ENCODE data around the gene TMCO4. TPM values are rescaled to one million over a fixed set of nuclear protein-coding genes. Genes with fewer than 3 reads are reported as not detected.

The TMCO4 gene
- total RNA-seq, 4 donors from 2014 or later, result 16.1 to 36.2 (median 26.9) TPM

- peak; percentile 93 for DNase-seq
- no peaks in the 10 kb centered on the region for H3K27me3 ChIP-seq
- TF ChIP-seq EP300 (IDR thresholded peaks at IDR 0.05; ENCODE audit: low read depth) (no peak), CTCF (IDR thresholded peaks at IDR 0.05) (peak; percentile 67 to 85 (median 84)), POLR2AphosphoS5 (IDR thresholded peaks at IDR 0.05) (no peak)
- intact Hi-C loops (cut with DNase I; ENCODE audit: low total_unique reads), result no loop called here
- H3K4me3 ChIP-seq, result no peak overlapping the region
- no peak overlapping the region for H3K27ac ChIP-seq
- in situ Hi-C loops (cut with MboI; ENCODE audit: low pct_ligation_motif_present in 1 of 4, low pct_unique_long_range_greater_than_20kb in 1 of 4, low sequenced_read_pairs in 3 of 4), result no loop called here
- no peaks in the 10 kb centered on the region for H3K9me3 ChIP-seq
- peaks cover 0 to 6% (median 0%) of the 10 kb centered on the region in 4 donors for H3K4me1 ChIP-seq
- WGBS, 2 donors (ENCODE audit: low coverage in 1 of 2), result 36 to 46% methylated on average over 3 to 12 of the region's 12 CpGs
- no peaks in the 10 kb centered on the region for H3K36me3 ChIP-seq
Measured at GRCh38 chr1:19715334-19716203, 84.1 kb downstream of the TMCO4 start.

- intact Hi-C loops (cut with DNase I; ENCODE audit: low total_unique reads) (no loop called here), in situ Hi-C loops (cut with MboI; ENCODE audit: low pct_ligation_motif_present in 1 of 4, low pct_unique_long_range_greater_than_20kb in 1 of 4, low sequenced_read_pairs in 3 of 4) (no loop called here)
- 78 to 85% methylated on average over 1 to 4 of the region's 4 CpGs for WGBS, 2 donors (ENCODE audit: low coverage in 1 of 2)
- no peak overlapping the region for H3K4me3 ChIP-seq
- no peaks in the 10 kb centered on the region for H3K9me3 ChIP-seq
- DNase-seq, result no peak
- H3K36me3 ChIP-seq, result no peaks in the 10 kb centered on the region
- no peak overlapping the region for H3K27ac ChIP-seq
- TF ChIP-seq POLR2A (IDR thresholded peaks at IDR 0.05) (no peak), CTCF (IDR thresholded peaks at IDR 0.05) (no peak), POLR2AphosphoS5 (IDR thresholded peaks at IDR 0.05) (no peak), EP300 (IDR thresholded peaks at IDR 0.05; ENCODE audit: low read depth) (no peak)
- no peaks in the 10 kb centered on the region for H3K27me3 ChIP-seq
- peaks cover 0 to 6% (median 0%) of the 10 kb centered on the region in 4 donors for H3K4me1 ChIP-seq
Measured at GRCh38 chr1:19712928-19713327, 86.8 kb downstream of the TMCO4 start.

DNA sequence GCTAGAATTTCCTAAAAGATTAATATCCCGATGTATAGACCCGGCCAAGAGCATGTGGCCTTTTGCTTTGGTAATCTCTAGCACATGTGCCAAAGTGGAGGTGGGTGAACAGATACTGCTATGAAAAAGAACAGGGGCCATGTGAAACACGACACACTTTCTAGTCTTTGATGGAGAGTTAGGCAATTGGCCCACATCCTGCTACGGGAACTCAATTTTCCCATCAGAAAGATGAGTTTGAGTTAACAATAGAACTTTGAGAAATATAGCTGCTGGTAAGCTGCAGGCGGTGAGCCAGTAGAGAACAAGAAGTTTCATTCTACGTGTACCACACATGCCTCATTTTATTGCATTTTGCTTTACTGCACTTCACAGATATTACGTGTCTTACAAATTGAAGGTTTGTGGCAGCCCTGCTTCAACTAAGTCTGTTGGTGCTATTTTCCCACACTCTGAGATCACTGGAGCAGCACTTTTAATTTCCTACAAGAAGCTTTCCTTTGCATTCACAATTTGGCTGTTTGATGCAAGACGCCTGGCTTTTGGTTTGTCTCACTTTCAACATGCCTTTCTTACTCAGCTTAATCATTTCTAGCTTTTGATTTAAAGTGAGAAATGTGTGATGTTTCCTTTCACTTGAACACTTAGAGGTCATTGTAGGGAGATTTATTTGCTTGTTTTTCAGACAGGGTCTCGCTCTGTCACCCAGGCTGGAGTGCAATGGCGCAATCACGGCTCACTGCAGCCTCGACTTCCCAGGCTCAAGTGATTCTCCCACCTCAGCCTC is 88.7 kb downstream of the TMCO4 start:
- Histone ChIP-seq H3K9me3 (no peaks in the 10 kb centered on the region), H3K36me3 (no peaks in the 10 kb centered on the region), H3K4me3 (no peak overlapping the region), H3K27me3 (no peaks in the 10 kb centered on the region), H3K27ac (no peak overlapping the region), H3K4me1 (peaks cover 0 to 6% (median 0%) of the 10 kb centered on the region in 4 donors)
- DNase-seq, result no peak
- intact Hi-C loops (cut with DNase I; ENCODE audit: low total_unique reads), result no loop called here
- WGBS, 2 donors (ENCODE audit: low coverage in 1 of 2), result 71 to 75% methylated on average over 3 to 12 of the region's 12 CpGs
- in situ Hi-C loops (cut with MboI; ENCODE audit: low pct_ligation_motif_present in 1 of 4, low pct_unique_long_range_greater_than_20kb in 1 of 4, low sequenced_read_pairs in 3 of 4), result no loop called here
- TF ChIP-seq POLR2AphosphoS5 (IDR thresholded peaks at IDR 0.05) (no peak), EP300 (IDR thresholded peaks at IDR 0.05; ENCODE audit: low read depth) (no peak), CTCF (IDR thresholded peaks at IDR 0.05) (no peak), POLR2A (IDR thresholded peaks at IDR 0.05) (no peak)

- no peak for DNase-seq
- in situ Hi-C loops (cut with MboI; ENCODE audit: low pct_ligation_motif_present in 1 of 4, low pct_unique_long_range_greater_than_20kb in 1 of 4, low sequenced_read_pairs in 3 of 4) (no loop called here), intact Hi-C loops (cut with DNase I; ENCODE audit: low total_unique reads) (no loop called here)
- no peaks in the 10 kb centered on the region for H3K36me3 ChIP-seq
- peaks cover 0 to 6% (median 4%) of the 10 kb centered on the region in 4 donors for H3K4me1 ChIP-seq
- no peak overlapping the region for H3K27ac ChIP-seq
- H3K4me3 ChIP-seq, result no peak overlapping the region
- no peaks in the 10 kb centered on the region for H3K27me3 ChIP-seq
- WGBS, 2 donors (ENCODE audit: low coverage in 1 of 2), result 88 to 89% methylated on average over 2 to 4 of the region's 4 CpGs
- TF ChIP-seq POLR2A (IDR thresholded peaks at IDR 0.05), result no peak
- no peak for TF ChIP-seq EP300 (IDR thresholded peaks at IDR 0.05; ENCODE audit: low read depth)
- no peak for TF ChIP-seq POLR2AphosphoS5 (IDR thresholded peaks at IDR 0.05)
- TF ChIP-seq CTCF (IDR thresholded peaks at IDR 0.05), result no peak
- H3K9me3 ChIP-seq, result no peaks in the 10 kb centered on the region
Measured at GRCh38 chr1:19709260-19709793, 90.4 kb downstream of the TMCO4 start.

Measured in transverse colon (tissue), 4 donors.